ENCODE measurements around the gene SCD. TPM values are rescaled to one million over a fixed set of nuclear protein-coding genes. Genes with fewer than 3 reads are reported as not detected.
"Not testable (repeated sequence)": the region's sequence is repeated elsewhere in the genome, so short reads cannot be mapped to it uniquely, and the experiment has no call there.

Gene SCD
- 10 to 100 TPM; 19.7 to 26.7 (median 21.1) TPM for total RNA-seq

- Mint-ChIP-seq H3K36me3 (ENCODE audit: insufficient read depth) (peaks cover 6% of the 10 kb centered on the region), H3K9me3 (no peaks in the 10 kb centered on the region), H3K4me3 (peak within 1 kb of the TSS; percentile 84), H3K27me3 (ENCODE audit: low read depth) (no peaks in the 10 kb centered on the region), H3K4me1 (ENCODE audit: low read depth) (peaks cover 16% of the 10 kb centered on the region)
- DNase-seq (peak; percentile 64), ATAC-seq (peak; percentile 89 to 93)
These were observed at the start of gene SCD for GRCh38 chr10:100346765-100347567. Gene SCD, plus strand, starts transcription at chr10:100347233. Its CDS starts 272 bp downstream, at chr10:100347505.

GRCh38 chr10:100297242-100297641 is 49.8 kb upstream of the SCD start:
- Mint-ChIP-seq H3K4me3 (no peak overlapping the region), H3K36me3 (ENCODE audit: insufficient read depth) (no peaks in the 10 kb centered on the region), H3K4me1 (ENCODE audit: low read depth) (no peaks in the 10 kb centered on the region), H3K27me3 (ENCODE audit: low read depth) (peaks cover 38% of the 10 kb centered on the region), H3K9me3 (no peaks in the 10 kb centered on the region)
- ATAC-seq (no peak), DNase-seq (no peak)

- H3K4me1 Mint-ChIP-seq (ENCODE audit: low read depth); H3K9me3 Mint-ChIP-seq; DNase-seq; H3K36me3 Mint-ChIP-seq (ENCODE audit: insufficient read depth); ATAC-seq; H3K4me3 Mint-ChIP-seq: not testable (repeated sequence)
- peaks cover 47% of the 10 kb centered on the region for H3K27me3 Mint-ChIP-seq (ENCODE audit: low read depth)
These were observed 45.9 kb upstream of the SCD start for GRCh38 chr10:100301123-100301522.

GRCh38 chr10:100303724-100304319 is 43.2 kb upstream of the SCD start:
- Mint-ChIP-seq H3K36me3 (ENCODE audit: insufficient read depth) (no peaks in the 10 kb centered on the region), H3K4me1 (ENCODE audit: low read depth) (no peaks in the 10 kb centered on the region), H3K4me3 (no peak overlapping the region), H3K9me3 (no peaks in the 10 kb centered on the region), H3K27me3 (ENCODE audit: low read depth) (peaks cover 59% of the 10 kb centered on the region)
- DNase-seq: no peak
- no peak for ATAC-seq

GRCh38 chr10:100304414-100304813 is 42.6 kb upstream of the SCD start:
- Mint-ChIP-seq H3K4me1 (ENCODE audit: low read depth) (no peaks in the 10 kb centered on the region), H3K27me3 (ENCODE audit: low read depth) (peaks cover 59% of the 10 kb centered on the region), H3K36me3 (ENCODE audit: insufficient read depth) (no peaks in the 10 kb centered on the region), H3K4me3 (no peak overlapping the region), H3K9me3 (no peaks in the 10 kb centered on the region)
- DNase-seq (no peak), ATAC-seq (no peak)

GRCh38 chr10:100306861-100307260 is 40.2 kb upstream of the SCD start:
- peaks cover 56% of the 10 kb centered on the region for H3K27me3 Mint-ChIP-seq (ENCODE audit: low read depth)
- H3K9me3 Mint-ChIP-seq: no peaks in the 10 kb centered on the region
- H3K36me3 Mint-ChIP-seq (ENCODE audit: insufficient read depth): no peaks in the 10 kb centered on the region
- ATAC-seq (no peak), DNase-seq (no peak)
- no peaks in the 10 kb centered on the region for H3K4me1 Mint-ChIP-seq (ENCODE audit: low read depth)
- no peak overlapping the region for H3K4me3 Mint-ChIP-seq

GRCh38 chr10:100307684-100308083 is 39.3 kb upstream of the SCD start:
- no peaks in the 10 kb centered on the region for H3K9me3 Mint-ChIP-seq
- DNase-seq: no peak
- no peaks in the 10 kb centered on the region for H3K4me1 Mint-ChIP-seq (ENCODE audit: low read depth)
- H3K36me3 Mint-ChIP-seq (ENCODE audit: insufficient read depth): no peaks in the 10 kb centered on the region
- H3K27me3 Mint-ChIP-seq (ENCODE audit: low read depth): peaks cover 56% of the 10 kb centered on the region
- no peak overlapping the region for H3K4me3 Mint-ChIP-seq
- ATAC-seq: no peak

- H3K4me3 Mint-ChIP-seq: no peak overlapping the region
- no peaks in the 10 kb centered on the region for H3K4me1 Mint-ChIP-seq (ENCODE audit: low read depth)
- H3K27me3 Mint-ChIP-seq (ENCODE audit: low read depth): peaks cover 45% of the 10 kb centered on the region
- H3K36me3 Mint-ChIP-seq (ENCODE audit: insufficient read depth): no peaks in the 10 kb centered on the region
- ATAC-seq (no peak), DNase-seq (no peak)
- H3K9me3 Mint-ChIP-seq: no peaks in the 10 kb centered on the region
These were observed 35.7 kb upstream of the SCD start for GRCh38 chr10:100311298-100311697.

GRCh38 chr10:100315615-100316014 is 31.4 kb upstream of the SCD start:
- Mint-ChIP-seq H3K36me3 (ENCODE audit: insufficient read depth) (no peaks in the 10 kb centered on the region), H3K27me3 (ENCODE audit: low read depth) (peaks cover 45% of the 10 kb centered on the region), H3K9me3 (no peaks in the 10 kb centered on the region), H3K4me3 (no peak overlapping the region), H3K4me1 (ENCODE audit: low read depth) (no peaks in the 10 kb centered on the region)
- ATAC-seq: no peak
- no peak for DNase-seq

GRCh38 chr10:100318207-100318606 is 28.8 kb upstream of the SCD start:
- Mint-ChIP-seq H3K9me3 (no peaks in the 10 kb centered on the region), H3K4me3 (no peak overlapping the region), H3K36me3 (ENCODE audit: insufficient read depth) (no peaks in the 10 kb centered on the region), H3K4me1 (ENCODE audit: low read depth) (no peaks in the 10 kb centered on the region), H3K27me3 (ENCODE audit: low read depth) (peaks cover 32% of the 10 kb centered on the region)
- DNase-seq: no peak
- ATAC-seq: no peak

- H3K9me3 Mint-ChIP-seq: no peaks in the 10 kb centered on the region
- no peak for DNase-seq
- no peak overlapping the region for H3K4me3 Mint-ChIP-seq
- H3K27me3 Mint-ChIP-seq (ENCODE audit: low read depth): peaks cover 26% of the 10 kb centered on the region
- no peaks in the 10 kb centered on the region for H3K4me1 Mint-ChIP-seq (ENCODE audit: low read depth)
- no peak for ATAC-seq
- H3K36me3 Mint-ChIP-seq (ENCODE audit: insufficient read depth): no peaks in the 10 kb centered on the region
These were observed 27.2 kb upstream of the SCD start for GRCh38 chr10:100319707-100320402.

- no peak overlapping the region for H3K4me3 Mint-ChIP-seq
- no peaks in the 10 kb centered on the region for H3K9me3 Mint-ChIP-seq
- ATAC-seq: no peak
These were observed 21.9 kb upstream of the SCD start for GRCh38 chr10:100325158-100325557.

GRCh38 chr10:100327007-100327717 is 19.9 kb upstream of the SCD start:
- Mint-ChIP-seq H3K4me3 (no peak overlapping the region), H3K4me1 (ENCODE audit: low read depth) (peaks cover 13% of the 10 kb centered on the region), H3K9me3 (no peaks in the 10 kb centered on the region), H3K36me3 (ENCODE audit: insufficient read depth) (no peaks in the 10 kb centered on the region), H3K27me3 (ENCODE audit: low read depth) (peaks cover 9% of the 10 kb centered on the region)
- peak; percentile 86 to 88 for ATAC-seq
- no peak for DNase-seq

More at GRCh38 chr10:100325158-100325557, 21.9 kb upstream of the SCD start:
- H3K4me1 Mint-ChIP-seq (ENCODE audit: low read depth): peaks cover 13% of the 10 kb centered on the region
- H3K36me3 Mint-ChIP-seq (ENCODE audit: insufficient read depth): no peaks in the 10 kb centered on the region
- H3K27me3 Mint-ChIP-seq (ENCODE audit: low read depth): peaks cover 2% of the 10 kb centered on the region
- DNase-seq: no peak

GRCh38 chr10:100327718-100328009 is 19.4 kb upstream of the SCD start:
- Mint-ChIP-seq H3K27me3 (ENCODE audit: low read depth) (peaks cover 11% of the 10 kb centered on the region), H3K36me3 (ENCODE audit: insufficient read depth) (no peaks in the 10 kb centered on the region), H3K4me3 (no peak overlapping the region), H3K9me3 (no peaks in the 10 kb centered on the region), H3K4me1 (ENCODE audit: low read depth) (peaks cover 13% of the 10 kb centered on the region)
- ATAC-seq: no peak
- no peak for DNase-seq

Measured in activated T-cell treated with anti-CD3 and anti-CD28 coated beads, Interleukin-2, amount 50 U/mL, for 4 hours (primary cell).